Activated naive CD4-positive, alpha-beta T cell treated with Interleukin-2 at 50 U/mL for 16 hours (primary cell): ENCODE results near the gene HIF3A.
"Not testable (repeated sequence)": the region's sequence is repeated elsewhere in the genome, so short reads cannot be mapped to it uniquely, and the experiment has no call there.

Experiments used
- DNase-seq: peaks from one replicate; pipeline ENCODE4 v3.0.0-alpha.2; 2020

Gene HIF3A

DNA sequence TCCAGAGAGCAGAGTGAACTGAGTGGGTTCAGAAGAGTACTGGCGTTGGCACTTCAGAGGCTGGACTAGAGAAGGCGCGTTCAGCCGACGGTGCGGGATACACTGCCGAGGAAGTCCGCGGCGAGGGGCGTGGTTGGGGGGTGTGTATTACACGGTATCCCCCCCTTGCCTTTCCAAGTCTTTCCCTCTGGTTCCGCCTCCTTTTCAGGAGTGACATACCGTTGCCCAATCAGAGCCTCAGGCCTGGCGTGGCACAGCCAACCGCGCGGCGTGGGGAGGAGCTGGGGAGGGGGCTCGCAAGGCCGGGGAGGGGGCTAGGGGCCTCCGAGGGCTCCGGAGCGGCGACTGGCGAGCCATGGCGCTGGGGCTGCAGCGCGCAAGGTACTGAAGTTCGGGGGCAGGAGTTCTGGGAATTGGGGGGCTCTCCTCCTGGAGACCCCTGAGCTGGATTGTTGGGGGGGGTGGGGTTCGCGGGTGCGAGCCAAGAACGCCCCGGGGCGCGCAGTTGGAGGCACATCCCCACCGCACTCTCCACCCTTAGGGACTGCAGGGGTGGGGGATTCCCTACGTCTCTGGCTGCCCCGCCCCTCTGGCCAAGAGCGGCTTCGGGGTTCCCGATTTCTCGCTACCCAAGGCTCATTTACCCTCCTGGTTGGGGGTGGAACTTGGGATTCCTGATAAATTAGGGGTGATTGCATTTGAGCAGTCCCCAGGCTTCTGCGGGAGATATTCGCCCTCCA, at the start of gene HIF3A:
Gene HIF3A (plus strand): TSS at position 321 of the 740 bp plus-strand sequence. CDS start 35 bp downstream, at position 356.
- DNase-seq, result no peak

DNA sequence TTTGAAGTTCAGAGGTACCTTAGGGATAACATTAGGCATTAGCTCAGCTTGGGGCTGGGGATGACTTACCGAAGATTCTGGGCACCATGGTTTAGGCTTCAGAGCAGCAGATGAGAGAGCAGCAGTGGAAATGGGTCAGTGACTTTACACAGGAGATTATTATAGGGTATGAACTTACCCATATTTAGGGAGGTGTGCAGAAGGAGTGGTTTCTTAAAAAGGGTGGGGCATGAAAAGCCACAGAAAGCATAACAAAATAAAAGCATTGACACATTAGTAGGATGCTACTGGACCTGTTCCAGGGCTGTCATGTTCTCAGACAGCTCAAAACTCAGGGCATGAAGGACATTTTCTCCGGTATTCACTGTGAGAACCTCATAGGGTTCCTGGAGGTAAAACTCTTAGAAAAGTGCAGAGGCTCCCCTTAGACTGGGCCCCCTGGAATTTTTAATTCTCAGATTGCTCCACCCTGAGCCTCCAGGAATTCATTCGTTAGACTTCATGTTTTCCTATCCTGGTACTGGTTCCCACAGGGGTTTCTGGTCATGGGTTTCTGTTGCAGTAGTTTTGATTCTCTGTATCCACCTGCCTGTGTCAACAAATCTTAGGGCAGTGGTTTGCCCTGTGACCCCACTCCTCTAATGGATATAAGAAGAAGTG, 46.6 kb upstream of the HIF3A start:
- DNase-seq, result no peak

GRCh38 chr19:46251416-46251815, 45.4 kb upstream of the HIF3A start:
- DNase-seq, result no peak

- DNase-seq, result no peak
These were observed 42.1 kb upstream of the HIF3A start for GRCh38 chr19:46254776-46255175.

- no peak for DNase-seq
These were observed 40.0 kb upstream of the HIF3A start for GRCh38 chr19:46256855-46257254.

DNA sequence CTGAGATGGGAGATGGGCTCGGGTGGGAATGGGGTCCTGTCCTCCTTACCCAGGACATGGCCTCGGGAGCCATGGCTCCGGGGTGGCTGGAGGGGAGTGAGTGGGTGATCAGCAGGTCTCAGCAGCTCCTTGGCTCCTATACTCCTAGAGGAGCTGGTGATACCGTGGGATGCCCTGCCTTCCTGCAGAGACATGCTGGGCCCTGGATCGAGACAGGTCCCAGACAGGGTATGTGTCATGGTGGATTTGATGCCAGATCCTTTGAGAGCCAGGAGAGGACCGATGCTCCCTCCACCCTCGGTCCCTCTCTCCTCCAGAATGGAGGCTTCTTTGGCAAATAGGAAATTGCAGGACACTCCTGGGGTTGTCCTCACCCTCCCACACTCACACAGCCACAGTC, 35.3 kb upstream of the HIF3A start:
- not testable (repeated sequence) for DNase-seq

DNA sequence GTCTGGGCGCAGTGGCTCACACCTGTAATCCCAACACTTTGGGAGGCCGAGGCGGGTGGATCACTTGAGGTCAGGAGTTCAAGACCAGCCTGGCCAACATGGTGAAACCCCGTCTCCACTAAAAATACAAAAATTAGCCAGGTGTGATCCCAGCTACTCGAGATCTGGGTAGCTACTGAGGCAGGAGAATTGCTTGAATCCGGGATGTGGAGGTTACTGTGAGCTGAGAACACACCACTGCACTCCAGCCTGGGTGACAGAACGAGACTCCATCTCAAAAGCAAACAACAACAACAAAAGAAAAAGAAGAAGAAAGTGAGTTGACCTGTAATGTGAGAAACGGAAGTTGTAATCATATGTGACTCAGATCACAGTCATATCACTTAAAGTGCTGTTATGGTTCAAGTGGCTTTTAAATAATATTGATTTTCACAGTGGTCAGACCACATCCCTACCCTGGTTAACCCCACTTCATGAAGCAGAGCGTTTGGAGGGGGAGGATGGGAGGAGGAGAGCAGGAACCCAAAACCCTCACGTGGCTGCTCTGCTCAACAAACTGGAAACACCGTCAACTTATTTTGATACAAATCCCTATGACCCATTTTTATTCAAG, 34.1 kb upstream of the HIF3A start:
- peak; percentile 67 for DNase-seq

DNA sequence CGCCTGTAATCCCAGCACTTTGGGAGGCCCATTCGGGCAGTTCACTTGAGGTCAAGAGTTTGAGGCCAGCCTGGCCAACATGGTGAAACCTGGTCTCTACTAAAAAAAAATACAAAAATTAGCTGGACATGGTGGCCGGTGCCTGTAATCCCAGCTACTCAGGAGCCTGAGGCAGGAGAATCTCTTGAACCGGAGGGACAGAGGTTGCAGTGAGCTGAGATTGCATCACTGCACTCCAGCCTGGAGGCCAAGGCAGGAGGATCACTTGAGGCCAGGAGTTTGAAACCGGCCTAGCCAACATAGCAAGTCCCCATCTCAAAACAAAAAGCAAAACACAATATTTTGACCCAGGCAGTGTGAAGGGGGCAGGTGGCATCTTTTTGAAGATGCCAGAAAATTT, 32.0 kb upstream of the HIF3A start:
- not testable (repeated sequence) for DNase-seq

GRCh38 chr19:46265217-46265828, 31.5 kb upstream of the HIF3A start:
- DNase-seq, result peak; percentile 68

DNA sequence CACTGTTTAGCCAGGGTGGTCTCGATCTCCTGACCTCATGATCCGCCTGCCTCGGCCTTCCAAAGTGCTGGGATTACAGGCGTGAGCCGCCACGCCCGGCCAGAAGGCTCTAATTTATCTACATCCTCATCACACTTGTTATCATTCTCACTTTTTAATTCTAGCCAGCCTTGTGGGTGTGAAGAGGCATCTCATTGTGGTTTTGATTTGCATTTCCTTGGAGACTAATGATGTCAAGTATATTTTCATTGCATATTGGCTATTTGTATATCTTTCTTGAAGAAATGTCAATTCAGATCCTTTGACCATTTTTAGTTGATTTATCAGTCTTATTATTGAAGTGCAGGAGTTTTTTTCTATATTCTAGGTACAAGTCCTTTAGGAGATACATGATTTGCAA, 27.7 kb upstream of the HIF3A start:
- DNase-seq, result no peak

GRCh38 chr19:46270521-46271256, 26.2 kb upstream of the HIF3A start:
- DNase-seq, result no peak

DNA sequence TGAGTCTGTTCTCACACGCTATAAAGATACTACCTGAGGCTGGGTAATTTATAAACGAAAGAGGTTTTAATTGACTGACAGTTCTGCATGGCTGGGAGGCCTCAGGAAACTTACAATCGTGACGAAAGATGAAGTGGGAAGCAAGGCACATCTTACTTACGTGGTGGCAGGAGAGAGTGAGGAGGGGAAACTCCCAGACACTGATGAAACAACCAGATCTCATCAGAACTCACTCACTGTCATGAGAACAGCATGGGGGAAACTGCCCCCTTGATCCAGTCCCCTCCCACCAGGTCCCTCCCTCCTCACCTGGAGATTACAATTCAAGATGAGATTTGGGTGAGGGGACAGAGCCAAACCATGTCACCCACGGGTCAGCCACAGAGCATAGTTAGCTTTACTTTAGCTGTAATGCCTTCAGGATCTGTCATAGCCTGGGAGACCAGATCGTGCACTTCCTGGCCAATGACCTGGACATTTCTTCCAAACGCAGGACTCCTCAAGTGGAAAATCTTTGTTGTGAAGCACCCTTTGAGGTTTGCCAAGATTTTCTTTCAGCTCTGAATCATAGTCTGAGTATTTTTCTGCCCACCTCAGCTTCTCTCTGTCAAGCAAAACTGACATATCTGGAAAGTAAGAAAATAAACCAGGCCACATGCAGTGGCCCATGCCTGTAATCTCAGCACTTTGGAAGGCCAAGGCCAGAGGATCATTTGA, 25.2 kb upstream of the HIF3A start:
- DNase-seq, result peak; percentile 19

- DNase-seq, result not testable (repeated sequence)
These were observed 22.9 kb upstream of the HIF3A start for GRCh38 chr19:46273931-46274330.

- DNase-seq, result no peak
These were observed 17.7 kb upstream of the HIF3A start for GRCh38 chr19:46279177-46279576.

GRCh38 chr19:46283771-46284170, 13.1 kb upstream of the HIF3A start:
- DNase-seq, result no peak

- no peak for DNase-seq
These were observed 12.2 kb upstream of the HIF3A start for GRCh38 chr19:46284635-46285034.

GRCh38 chr19:46287585-46287984, 9.3 kb upstream of the HIF3A start:
- no peak for DNase-seq

GRCh38 chr19:46288896-46289588, 7.8 kb upstream of the HIF3A start:
- DNase-seq, result no peak

DNA sequence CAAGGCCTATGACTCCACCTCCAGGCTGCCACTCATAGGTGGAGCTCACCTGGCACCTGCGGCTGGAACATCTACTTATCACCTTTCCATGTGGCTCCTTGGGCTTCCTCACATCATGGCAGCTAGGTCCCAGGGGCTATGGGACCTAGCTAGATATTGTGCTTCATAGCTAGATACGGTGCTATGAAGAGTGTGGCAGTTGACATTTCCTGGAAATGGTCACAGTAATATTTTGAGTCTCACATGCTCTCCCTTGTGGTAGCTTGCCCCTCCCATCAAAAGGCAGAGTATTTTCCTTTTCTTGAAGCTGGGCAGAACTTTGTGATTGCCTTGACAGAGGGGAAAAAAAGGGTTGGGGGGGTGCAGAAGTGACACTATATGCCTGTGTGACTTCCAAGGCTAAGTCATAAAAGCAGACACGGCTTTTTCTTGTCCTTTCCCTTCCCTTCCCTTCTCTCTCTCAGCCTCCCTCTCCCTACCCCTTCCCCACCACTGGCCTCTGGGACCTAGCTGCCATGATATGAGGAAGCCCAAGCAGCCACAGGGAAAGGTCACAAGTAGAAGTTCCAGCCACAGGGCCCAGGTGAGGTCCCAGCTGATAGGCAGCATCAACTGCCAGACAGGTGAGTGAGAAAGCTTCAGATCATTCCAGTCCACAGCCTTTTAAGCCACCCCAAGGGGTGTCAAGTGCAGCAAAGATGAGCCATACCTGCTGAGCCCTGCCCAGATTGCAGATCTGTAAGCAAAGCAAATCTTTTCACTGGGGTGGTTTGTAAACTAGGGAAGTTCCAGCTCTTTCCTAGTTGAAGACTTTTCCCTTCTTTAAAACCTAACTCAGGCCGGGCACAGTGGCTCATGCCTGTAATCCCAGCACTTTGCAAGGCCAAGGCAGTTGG, 6.9 kb upstream of the HIF3A start:
- DNase-seq, result no peak

DNA sequence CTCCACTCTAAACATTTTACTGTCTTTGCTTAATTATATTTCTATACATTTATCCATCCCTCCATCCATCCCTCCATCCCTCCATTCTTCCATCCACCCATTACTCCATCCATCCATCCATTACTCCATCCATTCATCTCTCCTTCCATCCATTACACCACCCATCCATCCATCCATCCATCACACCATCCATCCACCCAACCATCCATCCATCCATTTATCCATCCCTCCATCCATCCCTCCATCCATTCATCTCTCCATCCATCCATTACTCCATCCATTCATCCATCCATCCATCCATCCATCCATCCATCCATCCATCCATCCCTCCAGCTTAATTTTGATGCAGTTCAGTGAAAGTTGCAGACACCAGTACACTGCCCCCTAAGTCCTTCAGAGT, 5.0 kb upstream of the HIF3A start:
- no peak for DNase-seq

DNA sequence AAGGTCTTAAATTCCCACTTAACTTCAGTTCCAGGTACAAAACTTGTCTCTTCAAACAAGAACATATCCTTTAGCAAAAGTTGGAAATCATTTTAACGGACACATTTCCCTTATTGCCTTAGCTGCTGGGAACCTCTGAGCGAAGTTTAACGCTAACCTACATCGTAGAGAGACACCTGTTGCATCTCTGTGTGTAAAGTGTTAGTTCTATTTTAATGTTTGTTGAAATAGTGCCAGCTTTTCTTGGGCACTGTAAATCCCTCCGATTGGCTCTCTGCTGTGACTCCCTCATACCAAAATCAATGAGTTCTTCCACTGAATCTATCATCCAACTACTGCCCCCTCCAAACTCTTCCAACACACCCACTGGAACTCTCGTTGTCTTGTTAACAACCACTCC, 2.3 kb upstream of the HIF3A start:
- no peak for DNase-seq
